AG09309 (cell line): Measurements from ENCODE around the gene EDEM3.
A peak's percentile ranks its signal among the peaks of the same experiment; 100 is the strongest.

ENCODE experiments used
- DNase-seq: peaks from one replicate; pipeline ENCODE4 v3.0.0-alpha.2; 2010; ENCODE audit warnings: low read depth
- H3K4me3 ChIP-seq: 2 replicates; pipeline ENCODE4 v1.5.1; 2011; ENCODE audit warnings: mild to moderate bottlenecking, low read depth, low read length, moderate library complexity; ENCODE audit not compliant: control insufficient read depth
- TF ChIP-seq, protein P1 (sequence below): IDR thresholded peaks from 2 replicates; pipeline ENCODE4 v1.5.1; 2011; ENCODE audit warnings: mild to moderate bottlenecking, low read depth, low read length, inconsistent platforms; ENCODE audit not compliant: insufficient read depth, control insufficient read depth; ENCODE audit errors: missing control alignments

Gene EDEM3

DNA sequence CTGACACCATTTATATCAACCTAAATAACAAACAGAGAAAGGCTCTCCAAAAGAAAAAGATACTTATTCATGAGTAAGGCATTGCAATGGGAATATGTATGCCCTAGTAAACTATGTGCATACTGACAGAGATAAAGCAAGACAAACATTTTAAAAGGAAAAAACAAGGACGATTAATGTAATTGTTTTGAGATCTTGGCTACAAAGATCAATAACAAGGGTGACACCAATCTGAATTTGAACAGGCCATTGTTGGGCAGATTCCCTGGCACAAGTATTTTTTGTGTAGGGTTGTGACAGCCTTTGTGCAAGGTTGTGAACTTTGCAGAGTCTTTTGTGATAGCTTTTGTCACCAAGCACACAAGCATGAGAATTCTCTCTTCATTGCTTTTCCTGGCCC, 85.3 kb downstream of the EDEM3 start:
- TF ChIP-seq, protein P1, sequence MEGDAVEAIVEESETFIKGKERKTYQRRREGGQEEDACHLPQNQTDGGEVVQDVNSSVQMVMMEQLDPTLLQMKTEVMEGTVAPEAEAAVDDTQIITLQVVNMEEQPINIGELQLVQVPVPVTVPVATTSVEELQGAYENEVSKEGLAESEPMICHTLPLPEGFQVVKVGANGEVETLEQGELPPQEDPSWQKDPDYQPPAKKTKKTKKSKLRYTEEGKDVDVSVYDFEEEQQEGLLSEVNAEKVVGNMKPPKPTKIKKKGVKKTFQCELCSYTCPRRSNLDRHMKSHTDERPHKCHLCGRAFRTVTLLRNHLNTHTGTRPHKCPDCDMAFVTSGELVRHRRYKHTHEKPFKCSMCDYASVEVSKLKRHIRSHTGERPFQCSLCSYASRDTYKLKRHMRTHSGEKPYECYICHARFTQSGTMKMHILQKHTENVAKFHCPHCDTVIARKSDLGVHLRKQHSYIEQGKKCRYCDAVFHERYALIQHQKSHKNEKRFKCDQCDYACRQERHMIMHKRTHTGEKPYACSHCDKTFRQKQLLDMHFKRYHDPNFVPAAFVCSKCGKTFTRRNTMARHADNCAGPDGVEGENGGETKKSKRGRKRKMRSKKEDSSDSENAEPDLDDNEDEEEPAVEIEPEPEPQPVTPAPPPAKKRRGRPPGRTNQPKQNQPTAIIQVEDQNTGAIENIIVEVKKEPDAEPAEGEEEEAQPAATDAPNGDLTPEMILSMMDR, result no peak
- no peak overlapping the region for H3K4me3 ChIP-seq
- DNase-seq, result no peak

DNA sequence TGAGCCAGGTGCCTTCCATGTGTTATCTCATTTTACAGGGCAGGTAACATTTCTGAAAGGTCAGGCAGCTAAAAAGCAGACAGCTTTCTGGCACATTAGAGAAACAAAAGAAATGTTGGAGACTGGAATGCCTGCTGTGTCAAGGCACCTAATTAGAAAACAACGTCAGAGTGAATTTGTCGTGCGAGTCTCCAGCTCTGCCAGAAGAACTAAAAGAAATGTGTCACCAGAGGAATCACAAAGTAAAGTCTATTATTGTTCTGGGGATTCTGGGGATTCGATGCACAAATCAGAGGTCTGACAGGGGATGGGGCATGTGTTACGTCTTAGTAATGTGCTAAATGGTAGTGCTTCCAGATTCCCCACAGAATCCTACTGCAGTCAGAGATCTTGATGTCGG, 89.3 kb downstream of the EDEM3 start:
- no peak for DNase-seq
- TF ChIP-seq, protein P1, result no peak
- H3K4me3 ChIP-seq, result no peak overlapping the region

DNA sequence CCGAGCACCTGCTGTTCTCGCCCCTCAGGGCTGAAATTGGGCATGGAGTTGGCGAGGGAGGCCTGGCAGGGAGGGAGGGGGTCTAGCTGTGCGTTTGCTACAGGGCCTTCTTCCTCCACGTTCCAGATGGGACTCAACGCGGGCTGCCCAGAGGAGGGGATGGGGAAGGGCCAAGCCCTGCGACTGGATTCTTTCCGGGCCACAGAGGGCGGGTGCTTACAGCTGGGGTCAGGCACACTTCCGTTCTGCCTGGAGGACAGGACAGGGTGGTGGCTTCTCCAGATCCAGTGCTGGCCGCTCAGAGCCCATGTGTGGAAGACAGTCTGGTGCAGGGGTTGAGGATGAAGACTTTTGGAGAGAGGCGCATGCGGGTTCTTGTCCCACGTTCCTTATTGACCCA, 90.0 kb downstream of the EDEM3 start:
- no peak overlapping the region for H3K4me3 ChIP-seq
- DNase-seq, result no peak
- TF ChIP-seq, protein P1, result no peak

DNA sequence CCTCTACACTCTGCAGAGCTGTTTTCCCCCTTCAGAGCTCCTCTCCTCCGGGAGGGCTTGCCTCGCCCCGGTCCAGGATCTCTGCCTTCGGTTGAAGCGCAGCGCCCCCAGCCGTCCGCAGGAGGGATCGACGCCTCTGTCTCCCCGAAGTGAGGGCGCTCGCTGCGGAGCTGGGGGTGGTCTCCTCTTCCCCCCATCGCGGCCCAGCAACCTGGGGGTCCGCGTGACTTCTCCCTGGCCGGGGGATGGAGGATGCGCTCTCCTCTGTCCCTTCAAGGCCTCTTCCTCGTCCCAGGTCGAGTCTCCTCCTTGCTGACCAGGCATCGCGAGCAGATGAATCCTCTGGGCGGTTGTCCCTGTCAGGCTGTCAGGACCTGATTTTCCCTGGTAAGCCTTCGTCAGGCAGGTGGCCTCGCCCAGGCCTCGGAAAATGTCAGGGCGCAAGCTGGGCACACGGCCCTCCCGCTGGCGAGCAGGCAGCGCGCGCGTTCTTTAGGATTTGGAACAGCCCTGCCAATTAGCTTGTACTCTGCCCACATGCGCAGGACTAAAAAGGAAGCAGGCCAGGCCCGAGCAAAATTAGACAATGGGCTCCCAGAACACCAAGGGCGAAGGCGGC, 90.5 kb downstream of the EDEM3 start:
- peak; percentile 8 for DNase-seq
- H3K4me3 ChIP-seq, result peak overlapping the region; percentile 68
- TF ChIP-seq, protein P1, result peak; percentile 98

DNA sequence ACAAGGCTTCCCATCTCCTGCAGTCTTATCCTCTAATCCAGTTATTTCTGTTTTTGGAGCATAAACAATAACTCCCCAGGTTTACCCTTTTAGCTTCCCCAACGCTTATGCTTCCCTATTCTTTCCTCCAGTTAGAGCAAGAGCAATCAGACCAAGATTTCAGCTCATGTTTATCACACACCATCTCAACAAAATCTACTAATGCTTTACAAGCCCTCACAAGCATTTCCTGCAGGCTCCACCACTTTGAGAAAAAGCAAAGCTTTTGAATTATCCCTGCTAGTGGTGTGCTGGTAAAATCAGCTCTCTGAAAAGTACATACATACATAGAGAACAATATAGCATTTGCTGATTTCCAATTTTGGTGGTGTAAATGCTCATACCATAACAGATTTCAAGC, 92.9 kb downstream of the EDEM3 start:
- no peak for DNase-seq
- TF ChIP-seq, protein P1, result no peak
- H3K4me3 ChIP-seq, result no peak overlapping the region

DNA sequence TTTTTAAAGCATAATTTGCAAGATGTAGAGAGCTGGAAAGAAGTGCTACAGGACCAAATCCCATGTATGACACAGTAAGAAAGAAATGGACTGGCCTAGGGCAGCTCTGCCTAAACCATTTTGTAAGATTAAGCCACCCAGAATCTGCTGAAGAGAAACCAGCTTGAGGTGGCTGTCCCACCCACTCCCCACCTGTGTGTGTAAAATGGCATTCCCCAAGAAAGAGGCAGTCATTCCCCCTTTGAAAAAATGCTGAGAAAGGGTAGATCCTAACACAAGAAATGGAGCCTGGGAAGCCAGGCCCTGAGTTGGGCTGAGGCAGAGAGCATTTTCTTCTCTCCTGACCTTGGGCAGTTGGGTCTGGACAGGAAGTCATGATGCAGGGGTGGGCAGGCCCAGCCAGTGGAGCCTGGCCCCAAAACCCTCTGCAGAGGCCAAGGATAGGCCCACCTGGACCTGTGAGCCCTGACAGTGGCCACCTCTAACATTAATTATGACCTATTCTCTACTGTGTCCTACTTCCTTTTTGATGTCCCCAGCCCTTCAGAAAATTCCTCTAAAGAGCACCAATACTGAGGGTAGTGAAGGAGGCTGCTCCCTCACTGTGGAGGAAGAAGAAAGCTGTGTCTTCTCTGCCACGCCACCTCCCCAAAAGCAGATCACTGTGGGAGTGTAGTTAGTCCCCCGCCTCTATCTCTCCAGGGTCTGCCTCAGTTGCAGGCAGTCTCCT, 94.0 kb downstream of the EDEM3 start:
- TF ChIP-seq, protein P1, result no peak
- no peak overlapping the region for H3K4me3 ChIP-seq
- DNase-seq, result no peak

DNA sequence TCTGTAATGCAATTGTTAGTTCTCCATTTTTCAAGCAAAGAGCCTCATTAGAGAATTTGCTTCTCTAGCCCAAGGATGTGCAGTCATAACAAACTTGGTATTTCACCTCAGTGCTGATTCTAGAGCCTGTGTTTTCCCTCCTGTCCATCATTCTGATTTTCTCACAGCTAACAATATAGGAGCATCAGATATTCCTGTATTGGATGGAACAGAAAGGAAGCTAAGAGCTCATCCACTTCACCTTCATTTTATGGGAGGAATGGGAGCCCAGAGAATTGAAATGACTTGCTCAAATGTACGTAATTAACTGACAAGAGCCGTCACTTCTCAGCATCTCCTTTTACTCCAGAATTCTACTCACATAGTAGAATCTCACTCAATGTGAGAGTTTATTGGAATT, 96.6 kb downstream of the EDEM3 start:
- DNase-seq, result no peak
- TF ChIP-seq, protein P1, result no peak
- H3K4me3 ChIP-seq, result no peak overlapping the region
